ENCODE results near the gene CYB561D1.

The CYB561D1 gene

GRCh38 chr1:109531380-109531779 lies 37.5 kb downstream of the CYB561D1 start:
- no peak for DNase-seq

- DNase-seq = no peak
These were observed 38.0 kb downstream of the CYB561D1 start for GRCh38 chr1:109531826-109532364.

- DNase-seq = peak; percentile 66 to 85 (median 79)
These were observed 38.7 kb downstream of the CYB561D1 start for GRCh38 chr1:109532365-109533136.

DNA sequence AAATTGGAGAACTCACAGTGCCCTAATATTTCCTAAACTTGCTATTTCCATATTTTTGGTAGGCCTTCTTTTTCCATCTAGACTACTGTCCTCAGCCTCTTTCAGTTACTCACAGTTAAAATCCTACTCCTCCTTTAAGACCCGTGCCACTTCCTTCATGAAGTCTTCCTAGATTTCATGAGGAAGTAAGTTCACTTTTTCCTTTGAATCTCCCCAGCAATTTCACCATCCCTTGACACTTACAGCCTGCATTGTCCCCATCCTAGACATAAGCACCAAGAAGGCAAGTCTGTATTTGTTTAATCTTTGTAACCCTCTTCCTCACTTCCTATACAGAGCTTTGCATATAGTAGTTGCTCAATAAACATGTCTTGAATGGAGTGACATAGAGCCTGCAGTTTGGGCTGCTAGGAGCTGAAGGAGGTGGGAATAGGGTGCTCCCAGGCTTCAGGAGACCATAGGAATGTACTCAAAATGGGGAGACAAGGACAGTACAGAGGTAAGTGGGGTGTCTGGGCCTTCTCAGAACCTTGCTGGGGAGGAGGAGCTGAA lies 40.5 kb downstream of the CYB561D1 start:
- DNase-seq = no peak

DNA sequence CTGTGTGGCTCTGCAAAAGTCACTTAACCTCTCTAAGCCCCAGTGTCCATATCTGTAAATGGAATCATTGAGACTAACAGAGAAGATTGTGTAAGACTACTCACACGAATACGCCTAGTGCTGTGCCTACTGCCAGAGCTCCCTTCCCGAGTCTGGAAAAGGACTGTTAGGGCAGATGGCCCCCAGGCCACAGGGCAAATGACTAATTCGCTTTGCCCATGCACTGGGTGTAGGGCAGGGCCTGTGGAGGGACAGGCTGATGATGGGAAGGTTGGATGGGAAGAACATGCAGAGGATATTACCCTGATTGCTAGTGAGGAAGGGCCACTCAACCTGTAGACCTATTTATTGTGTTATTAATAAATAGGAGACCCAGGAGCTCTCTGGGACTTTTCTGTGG lies 41.6 kb downstream of the CYB561D1 start:
- DNase-seq = no peak

DNA sequence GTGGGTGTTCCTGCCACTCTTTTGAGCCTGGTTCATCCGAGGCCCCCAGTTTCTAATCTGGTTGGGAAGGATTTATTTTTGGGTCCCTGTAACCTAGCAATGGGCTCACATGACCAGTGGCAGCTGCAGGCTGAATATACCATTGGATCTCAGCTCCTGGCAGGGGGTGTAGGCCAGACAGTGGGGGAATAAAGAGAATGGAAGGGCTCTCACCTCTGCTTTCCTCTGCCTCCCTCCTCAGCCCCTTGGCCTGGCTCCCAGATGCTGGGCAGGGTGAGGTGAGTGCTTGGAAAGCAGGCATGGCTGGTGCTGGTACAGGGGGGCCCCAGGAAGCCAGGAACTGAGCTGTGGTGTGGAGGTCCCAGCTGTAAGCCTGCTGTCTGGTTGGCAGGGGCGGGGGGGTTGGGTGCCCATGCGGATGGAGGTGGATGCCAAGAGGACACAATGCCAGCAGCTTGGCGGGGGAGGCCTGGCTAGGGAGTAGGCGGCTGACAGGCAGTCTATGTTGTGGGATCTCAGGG lies 42.1 kb downstream of the CYB561D1 start:
- peak in 2 of 3 experiments; percentile 50 to 59 for DNase-seq

- DNase-seq = no peak
These were observed 43.7 kb downstream of the CYB561D1 start for GRCh38 chr1:109537450-109538178.

- DNase-seq = no peak
These were observed 45.1 kb downstream of the CYB561D1 start for GRCh38 chr1:109538827-109539555.

DNA sequence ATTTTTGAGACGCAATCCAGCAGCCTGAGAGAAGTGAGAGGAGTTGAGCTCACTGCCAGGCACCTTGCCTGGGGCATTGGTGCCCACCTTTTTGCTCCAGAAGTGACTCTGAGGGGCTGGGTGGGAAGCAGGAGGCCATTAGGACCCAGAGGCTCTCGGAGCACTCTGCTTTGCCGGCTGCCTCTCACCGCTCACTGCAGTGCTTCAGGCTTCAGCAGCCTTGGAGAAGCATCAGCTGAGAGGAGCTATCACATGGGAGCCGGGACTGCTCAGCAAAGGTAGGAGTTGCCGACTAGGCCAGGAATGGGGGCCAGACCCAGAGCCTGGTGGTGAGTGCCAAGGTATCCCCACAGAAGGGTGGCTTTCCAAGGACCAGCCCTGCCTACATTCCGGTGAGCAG lies 45.8 kb downstream of the CYB561D1 start, which contains the start of gene GPR61:
TSS of gene GPR61 (plus strand) at position 197 of the 400 bp plus-strand sequence. CDS start 3,151 bp downstream, outside the sequence.
- DNase-seq = no peak

GRCh38 chr1:109541102-109541501 lies 47.2 kb downstream of the CYB561D1 start:
- no peak for DNase-seq

- DNase-seq = no peak
These were observed 48.8 kb downstream of the CYB561D1 start for GRCh38 chr1:109542657-109543056.

- no peak for DNase-seq
These were observed 49.5 kb downstream of the CYB561D1 start for GRCh38 chr1:109543283-109543987.

- no peak for DNase-seq
These were observed 50.3 kb downstream of the CYB561D1 start for GRCh38 chr1:109543988-109544735.

DNA sequence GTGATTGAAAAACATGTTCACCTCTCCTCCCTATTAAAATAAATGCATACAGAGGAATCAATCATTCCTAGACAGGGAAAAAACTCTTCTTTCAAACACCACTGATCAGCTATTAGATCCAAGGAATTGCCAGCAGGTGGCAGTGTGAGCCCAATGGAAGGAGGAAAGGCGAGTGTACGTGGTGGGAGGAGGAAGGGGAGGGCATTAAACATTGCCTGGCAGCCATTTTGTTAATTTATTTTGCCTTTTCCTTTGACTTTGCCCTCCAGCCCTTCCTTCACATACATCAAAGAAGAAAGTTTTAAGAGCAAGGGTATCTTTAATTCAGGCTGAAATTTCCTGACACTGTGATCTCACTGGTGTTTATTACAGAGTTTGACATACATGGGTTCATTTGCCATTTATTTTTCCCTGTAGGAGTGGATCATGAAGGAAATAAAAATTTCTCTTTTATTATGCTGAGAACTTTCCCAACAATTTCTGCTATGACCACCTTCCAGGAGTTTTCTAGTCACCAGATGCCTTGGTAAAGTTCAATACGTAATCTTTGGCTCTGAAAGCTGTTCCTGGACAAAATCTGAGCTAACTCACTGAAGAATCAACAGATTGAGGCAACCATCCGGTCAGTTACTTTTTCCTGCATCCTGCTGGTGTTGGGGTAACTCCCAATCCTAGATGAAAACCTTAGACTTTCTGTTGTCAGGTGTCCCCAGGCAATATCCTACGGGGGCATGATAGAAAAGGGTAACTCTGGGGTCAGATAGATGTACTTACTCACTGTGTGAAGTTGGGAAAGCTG lies 52.6 kb downstream of the CYB561D1 start:
- peak; percentile 84 to 95 (median 91) for DNase-seq

DNA sequence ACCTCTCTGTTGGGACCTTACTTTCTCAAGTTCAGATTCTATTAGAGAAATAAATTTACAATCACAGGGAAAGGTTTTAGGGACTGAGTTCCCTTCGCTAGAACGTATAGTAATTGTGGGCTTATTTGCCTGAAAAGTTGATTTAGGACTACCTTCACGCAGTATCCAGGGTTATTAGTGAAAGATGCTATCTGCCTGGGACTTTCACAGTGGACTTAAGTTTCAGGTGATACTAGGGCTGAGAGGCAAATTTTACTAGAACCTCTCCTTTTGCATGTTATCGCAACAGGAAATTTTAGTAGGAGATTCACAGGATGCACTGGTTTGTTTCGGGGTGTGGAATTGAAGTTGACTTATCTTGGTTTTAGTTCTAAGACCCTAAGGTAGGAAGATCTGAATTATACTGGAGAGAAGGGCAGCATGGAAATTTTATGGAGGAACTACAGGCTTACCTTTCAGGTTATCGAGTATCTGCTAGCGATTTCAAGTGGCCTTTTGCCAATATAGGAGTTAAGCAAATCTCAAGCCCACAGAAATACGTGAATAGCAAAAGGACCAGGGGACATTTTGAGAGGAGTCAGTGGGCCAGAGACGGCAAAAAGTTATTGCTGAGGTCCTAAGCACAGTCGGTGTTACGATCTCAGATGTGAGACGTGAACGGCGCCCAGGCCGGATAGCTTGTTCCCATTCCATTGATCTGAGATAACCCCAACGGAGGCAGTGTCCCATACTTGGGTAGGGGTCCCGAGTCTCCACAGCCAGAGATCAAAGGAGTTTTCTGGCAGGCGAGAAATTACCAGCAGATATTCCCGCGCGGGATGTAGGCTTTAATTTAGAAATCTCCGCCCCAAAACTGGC lies 53.8 kb downstream of the CYB561D1 start:
- peak in 1 of 3 experiments; percentile 56 for DNase-seq

- DNase-seq = peak; percentile 94 to 97 (median 95)
These were observed 54.7 kb downstream of the CYB561D1 start, which contains the start of gene GNAI3 for GRCh38 chr1:109548321-109549267. TSS of gene GNAI3 (plus strand) at chr1:109548615. CDS start at chr1:109548721, 106 bp downstream.
